HG03460 (cell line): Measurements from ENCODE around the gene DOCK7.
"Not testable (repeated sequence)": the region's sequence is repeated elsewhere in the genome, so short reads cannot be mapped to it uniquely, and the experiment has no call there.

ENCODE experiments used
- ATAC-seq: cut with Tn5 transposase; IDR thresholded peaks from one replicate; pipeline ENCODE4 v1.9.1; 2021; ENCODE audit not compliant: unreplicated experiment

DOCK7 gene

DNA sequence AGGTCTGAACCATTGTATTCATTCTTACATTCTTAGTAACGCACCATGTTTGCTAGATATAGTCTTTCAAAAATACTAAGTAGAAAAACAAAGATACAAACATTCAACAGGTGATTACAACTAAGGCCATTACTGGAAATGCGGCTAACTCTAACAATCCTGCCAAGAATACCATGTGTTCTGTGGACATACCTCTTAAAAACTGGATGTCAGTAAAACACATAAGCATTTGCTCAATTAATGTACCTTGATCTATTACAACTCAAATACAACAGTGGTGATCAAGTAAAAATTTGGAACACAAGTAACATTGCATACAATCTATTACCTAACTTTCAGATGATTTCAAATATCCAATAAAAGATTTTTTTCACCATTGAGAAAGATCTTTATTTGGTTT lies 75.4 kb downstream of the DOCK7 start:
- no peak for ATAC-seq

DNA sequence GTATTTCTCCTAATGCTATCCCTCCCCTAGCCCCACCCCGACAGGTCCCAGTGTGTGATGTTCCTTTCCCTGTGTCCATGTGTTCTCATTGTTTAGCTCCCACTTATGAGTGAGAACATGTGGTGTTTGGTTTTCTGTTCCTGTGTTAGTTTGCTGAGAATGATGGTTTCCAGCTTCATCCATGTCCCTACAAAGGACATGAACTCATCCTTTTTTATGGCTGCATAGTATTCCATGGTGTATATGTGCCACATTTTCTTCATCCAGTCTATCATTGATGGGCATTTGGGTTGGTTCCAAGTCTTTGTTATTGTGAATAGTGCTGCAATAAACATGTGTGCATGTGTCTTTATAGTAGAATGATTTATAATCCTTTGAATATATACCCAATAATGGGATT lies 77.6 kb downstream of the DOCK7 start:
- ATAC-seq = not testable (repeated sequence)

GRCh38 chr1:62608905-62609304 lies 79.3 kb downstream of the DOCK7 start:
- ATAC-seq = no peak

- ATAC-seq = no peak
These were observed 86.7 kb downstream of the DOCK7 start for GRCh38 chr1:62601457-62601856.

DNA sequence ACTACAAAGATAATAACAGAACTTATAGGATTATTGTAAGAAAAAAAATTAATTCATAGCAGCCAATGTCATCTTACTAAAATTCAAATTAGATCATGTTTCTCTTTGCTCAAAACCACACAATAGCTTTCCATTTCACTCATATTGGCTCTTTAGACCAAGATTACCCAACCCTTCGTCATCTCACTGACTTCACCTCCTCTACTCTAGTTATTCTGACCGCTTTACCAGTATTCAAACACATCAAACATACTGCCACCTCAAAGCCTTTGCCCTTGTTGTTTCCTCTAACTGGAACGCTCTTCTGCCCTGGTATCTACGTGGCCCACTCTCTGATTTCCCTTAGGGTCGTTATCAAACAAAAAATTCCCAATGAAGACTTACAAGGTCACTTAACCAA lies 89.1 kb downstream of the DOCK7 start:
- no peak for ATAC-seq

DNA sequence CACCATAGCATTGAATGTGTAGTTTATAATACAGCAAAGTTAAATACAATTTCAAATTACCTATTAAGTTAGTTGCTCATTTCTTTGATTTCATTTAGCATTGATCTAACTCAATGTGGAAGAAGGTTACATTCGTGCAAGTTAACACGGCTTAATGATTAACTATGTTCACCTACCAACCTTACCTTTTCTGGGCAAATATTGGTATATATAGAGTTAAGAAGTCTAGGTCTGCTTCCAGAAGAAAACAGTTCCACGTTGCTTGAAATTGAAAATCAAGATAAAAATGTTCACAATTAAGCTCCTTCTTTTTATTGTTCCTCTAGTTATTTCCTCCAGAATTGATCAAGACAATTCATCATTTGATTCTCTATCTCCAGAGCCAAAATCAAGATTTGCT lies 90.9 kb downstream of the DOCK7 start, which contains the start of gene ANGPTL3:
Gene ANGPTL3 (plus strand): TSS at position 240 of the 400 bp plus-strand sequence. CDS start 47 bp downstream, at position 287.
- no peak for ATAC-seq

- no peak for ATAC-seq
These were observed 92.5 kb downstream of the DOCK7 start for GRCh38 chr1:62595647-62596046.

GRCh38 chr1:62593825-62594394 lies 94.3 kb downstream of the DOCK7 start:
- ATAC-seq = no peak

DNA sequence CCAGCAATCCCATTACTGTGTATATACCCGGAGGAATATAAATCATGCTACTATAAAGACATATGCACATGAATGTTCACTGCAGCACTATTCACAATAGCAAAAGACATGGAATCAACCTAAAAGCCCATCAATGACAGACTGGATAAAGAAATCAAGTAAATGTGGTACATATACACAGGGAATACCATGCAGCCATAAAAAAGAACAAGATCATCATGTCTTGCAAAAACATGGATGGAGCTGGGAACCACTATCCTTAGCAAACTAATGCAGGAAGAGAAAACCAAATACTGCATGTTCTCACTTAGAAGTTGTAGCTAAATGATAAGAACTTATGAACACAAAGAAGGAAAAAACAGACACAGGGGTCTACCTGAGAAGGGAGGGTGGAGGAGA lies 97.2 kb downstream of the DOCK7 start:
- no peak for ATAC-seq

DNA sequence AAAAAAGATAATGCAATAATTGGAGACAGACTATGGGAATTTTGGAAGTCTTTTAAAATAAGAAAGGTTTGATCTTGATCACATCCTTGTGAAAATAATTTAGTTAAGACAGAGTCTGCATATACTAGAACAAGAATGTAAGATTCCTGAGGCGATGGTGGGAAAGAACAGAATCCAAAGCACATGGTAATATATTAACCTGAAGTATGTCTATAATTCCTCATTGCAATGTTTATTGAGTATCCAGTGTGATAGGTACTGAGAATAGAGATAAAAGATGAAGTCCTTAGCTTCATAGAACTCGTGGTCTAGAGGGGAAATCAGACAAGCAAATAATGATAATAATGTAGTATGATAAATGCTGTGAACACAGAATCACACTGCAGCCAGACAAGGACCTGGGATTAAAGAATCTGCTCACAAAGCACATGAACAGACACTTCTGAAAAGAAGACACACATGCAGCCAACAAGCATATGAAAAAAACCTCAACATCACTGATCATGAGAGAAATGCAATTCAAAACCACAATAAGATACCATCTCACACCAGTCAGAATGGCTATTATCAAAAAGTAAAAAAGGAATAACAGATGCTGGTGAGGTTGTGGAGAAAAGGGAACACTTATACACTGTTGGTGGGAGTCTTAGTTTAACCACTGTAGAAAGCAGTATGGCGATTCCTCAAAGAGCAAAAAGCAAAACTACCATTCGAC lies 97.8 kb downstream of the DOCK7 start:
- no peak for ATAC-seq

DNA sequence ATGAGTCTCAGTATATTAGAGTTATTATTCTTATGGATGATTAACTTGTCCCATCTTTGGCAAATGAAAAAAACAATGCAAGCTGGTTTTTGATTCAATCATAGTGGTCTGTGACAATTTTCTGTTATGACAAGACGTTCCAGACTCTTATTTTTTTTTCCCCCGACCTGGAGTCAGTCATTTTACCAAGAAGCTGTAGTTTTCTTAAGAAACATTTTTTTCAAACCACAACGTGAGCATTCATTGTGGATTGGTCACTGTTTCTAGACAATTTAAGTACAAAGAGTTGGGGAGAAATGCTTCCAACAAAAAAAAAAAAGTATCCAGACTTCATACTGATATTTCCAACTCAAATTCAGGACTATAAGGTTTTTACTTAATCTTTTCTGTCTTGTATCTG lies 98.9 kb downstream of the DOCK7 start:
- ATAC-seq = no peak

DNA sequence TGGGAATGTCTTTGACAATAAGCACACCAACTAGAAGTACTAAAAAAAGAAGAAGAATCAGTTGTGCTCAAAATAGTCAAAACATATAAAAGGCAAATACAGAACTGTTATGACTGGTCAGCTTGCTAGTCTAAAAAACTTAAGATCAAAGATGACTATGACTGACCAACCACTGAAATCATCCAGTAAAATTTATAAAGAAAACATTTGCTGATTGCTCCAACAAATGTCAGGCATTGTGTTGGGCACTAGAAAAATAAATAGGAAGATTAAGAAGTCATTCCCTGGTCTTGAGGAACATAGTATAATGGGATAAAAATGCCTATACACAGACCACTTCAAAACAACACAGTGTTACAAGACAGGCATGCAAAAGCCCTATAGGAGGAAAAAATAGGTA lies 100.2 kb downstream of the DOCK7 start:
- no peak for ATAC-seq

DNA sequence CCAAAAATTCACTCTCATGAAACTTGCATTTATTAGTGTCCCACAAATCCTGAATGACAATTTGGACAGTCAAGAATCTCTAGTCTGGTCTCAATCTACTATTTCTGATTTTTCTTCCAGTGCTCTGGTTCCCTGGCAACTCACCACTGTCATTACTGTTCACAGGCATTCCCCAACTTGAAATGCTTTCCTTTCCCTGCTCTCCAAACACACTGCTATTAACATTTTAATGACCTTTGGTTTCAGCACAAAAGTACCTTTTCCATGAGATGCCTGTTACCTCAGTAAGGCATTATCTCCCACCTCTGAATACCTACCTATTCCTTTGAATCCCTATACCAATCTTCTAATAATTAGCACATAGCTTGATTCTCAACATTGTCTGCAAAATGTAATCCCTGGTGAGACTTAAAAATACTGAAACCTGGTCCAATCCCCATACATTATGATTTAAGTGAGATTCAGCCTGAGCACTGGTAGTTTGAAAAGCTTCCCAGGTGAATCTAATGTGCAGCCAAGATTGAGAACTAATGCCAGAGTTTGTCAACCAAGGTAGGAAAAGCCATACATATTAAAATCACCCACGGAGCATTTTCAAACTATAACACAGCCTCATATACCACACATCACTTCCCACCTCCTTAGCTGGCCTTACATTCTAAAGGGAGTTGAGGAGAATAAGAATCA lies 102.6 kb downstream of the DOCK7 start:
- no peak for ATAC-seq

GRCh38 chr1:62573675-62574074 lies 114.5 kb downstream of the DOCK7 start:
- no peak for ATAC-seq

DNA sequence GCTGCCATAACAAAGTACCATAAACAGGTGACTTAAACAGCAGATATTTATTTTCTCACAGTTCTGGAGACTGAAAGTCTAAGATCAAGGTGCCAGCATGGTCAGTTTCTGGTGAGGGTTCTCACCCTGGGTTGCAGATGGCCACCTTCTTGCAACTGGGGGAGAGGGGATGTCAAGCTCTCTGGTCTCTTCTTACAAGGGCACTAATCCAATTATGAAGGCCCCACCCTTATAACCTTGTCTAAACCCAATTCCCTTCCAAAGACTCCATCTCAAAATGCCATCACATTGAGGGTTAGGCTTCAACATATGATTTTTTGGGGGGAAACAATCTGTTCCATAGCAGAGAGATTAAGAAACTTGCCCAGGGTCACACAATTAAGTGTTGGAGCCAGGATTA lies 115.7 kb downstream of the DOCK7 start:
- no peak for ATAC-seq

- ATAC-seq = not testable (repeated sequence)
These were observed 116.7 kb downstream of the DOCK7 start for GRCh38 chr1:62571517-62571916.

DNA sequence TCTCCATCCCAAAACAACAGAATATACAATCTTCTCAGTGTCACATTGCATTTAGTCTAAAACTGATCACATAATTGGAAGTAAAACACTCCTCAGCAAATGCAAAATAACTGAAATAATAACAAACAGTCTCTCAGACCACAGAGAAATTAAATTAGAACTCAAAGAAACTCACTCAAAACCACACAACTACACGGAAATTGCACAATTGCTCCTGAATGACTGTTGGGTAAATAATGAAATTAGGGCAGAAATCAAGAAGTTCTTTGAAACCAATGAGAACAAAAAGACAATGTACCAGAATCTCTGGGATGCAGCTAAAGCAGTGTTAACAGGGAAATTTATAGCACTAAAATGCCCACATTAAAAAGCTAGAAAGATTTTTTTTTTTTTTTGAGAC lies 120.3 kb downstream of the DOCK7 start:
- ATAC-seq = not testable (repeated sequence)

- not testable (repeated sequence) for ATAC-seq
These were observed 121.0 kb downstream of the DOCK7 start for GRCh38 chr1:62567182-62567581.

DNA sequence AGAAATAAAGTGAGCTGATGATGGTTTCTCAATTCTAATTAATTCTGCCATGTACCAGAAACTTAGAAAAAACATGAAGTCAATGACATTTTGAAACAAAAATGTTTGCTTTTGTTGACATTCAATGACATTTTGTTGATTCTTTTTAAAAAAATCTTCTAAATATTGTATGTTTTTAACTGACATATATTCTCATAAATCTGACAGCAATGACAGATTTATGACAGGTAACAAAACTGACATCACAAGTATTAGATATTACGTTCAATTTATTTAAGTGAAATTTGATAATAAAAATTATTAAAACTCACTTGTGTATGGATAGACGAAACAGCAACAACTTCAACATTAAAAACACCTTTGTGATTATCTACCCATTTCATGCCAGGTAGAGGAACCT lies 126.9 kb downstream of the DOCK7 start:
- no peak for ATAC-seq

DNA sequence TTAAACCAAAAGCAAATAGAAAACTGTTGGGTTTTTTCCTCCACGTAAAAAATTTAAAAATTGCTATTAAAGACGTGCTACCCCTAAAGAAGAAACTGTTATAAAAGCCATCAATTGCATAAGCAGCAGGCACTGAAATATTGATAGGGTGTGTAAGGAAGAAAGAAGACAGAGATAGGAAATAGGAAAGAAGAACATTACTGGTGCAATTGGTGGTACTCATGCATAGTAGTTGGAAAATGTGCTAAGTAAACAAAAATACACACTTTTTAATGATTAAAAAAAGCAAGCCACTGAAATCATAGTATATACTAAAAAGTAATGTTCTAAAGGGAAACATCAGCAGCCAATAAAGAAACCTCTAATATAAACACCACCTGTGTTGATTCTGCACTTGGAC lies 143.6 kb downstream of the DOCK7 start:
- ATAC-seq = no peak

- ATAC-seq = no peak
These were observed 147.1 kb downstream of the DOCK7 start for GRCh38 chr1:62541048-62541447.

GRCh38 chr1:62539028-62539447 lies 149.1 kb downstream of the DOCK7 start:
- no peak for ATAC-seq
